HS-5 (cell line): Measurements from ENCODE around the gene OPRPN.
A peak's percentile ranks its signal among the peaks of the same experiment; 100 is the strongest.

Experiments used
- DNase-seq: peaks from one replicate; pipeline ENCODE4 v3.0.0-alpha.2; 2012; ENCODE audit warnings: low read depth

The OPRPN gene, protein sequence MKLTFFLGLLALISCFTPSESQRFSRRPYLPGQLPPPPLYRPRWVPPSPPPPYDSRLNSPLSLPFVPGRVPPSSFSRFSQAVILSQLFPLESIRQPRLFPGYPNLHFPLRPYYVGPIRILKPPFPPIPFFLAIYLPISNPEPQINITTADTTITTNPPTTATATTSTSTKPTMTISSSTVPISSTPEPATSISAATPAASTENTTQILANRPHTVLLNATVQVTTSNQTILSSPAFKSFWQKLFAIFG

DNA sequence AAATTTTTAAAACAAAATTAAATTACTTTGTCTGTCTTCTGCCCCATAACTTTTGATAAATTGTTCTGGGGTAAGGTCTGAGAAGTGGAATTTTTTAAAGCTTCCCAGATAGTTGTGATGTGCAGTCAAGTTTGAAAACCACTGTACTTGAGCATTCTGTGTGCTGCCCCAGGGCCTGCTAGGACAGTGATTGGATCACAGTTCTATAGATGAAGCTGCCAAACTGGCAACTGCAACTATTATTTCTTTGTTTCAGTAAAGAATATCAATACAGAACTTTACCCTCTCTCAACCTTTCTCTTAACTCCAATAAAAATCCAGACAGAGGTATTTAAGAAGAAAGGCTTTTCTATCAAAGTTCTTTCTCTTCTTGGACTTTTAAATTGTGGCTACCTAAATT lies at the start of gene OPRPN:
OPRPN (plus strand) TSS at position 361 of the 400 bp plus-strand sequence. CDS start 1,346 bp downstream, outside the sequence.
- no peak for DNase-seq

DNA sequence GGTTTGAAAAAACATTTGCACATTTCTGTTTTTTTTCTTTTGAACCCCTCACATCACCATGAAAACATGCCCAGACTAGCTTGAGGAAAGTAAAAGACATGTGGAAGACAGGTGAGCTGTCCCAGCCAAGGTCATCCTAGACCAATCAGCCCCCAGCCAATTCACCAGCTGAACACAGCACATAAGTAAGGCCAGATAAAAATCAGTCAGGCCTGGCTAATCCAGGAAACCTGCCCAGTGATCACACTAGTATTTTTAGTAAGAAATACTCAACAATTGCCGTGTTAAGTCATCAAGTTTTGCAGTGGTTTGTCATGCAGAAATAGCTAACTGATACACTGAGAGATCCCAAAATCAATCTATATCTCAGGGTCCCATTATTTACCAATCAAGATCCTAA lies 41.6 kb upstream of the OPRPN start:
- DNase-seq = no peak

DNA sequence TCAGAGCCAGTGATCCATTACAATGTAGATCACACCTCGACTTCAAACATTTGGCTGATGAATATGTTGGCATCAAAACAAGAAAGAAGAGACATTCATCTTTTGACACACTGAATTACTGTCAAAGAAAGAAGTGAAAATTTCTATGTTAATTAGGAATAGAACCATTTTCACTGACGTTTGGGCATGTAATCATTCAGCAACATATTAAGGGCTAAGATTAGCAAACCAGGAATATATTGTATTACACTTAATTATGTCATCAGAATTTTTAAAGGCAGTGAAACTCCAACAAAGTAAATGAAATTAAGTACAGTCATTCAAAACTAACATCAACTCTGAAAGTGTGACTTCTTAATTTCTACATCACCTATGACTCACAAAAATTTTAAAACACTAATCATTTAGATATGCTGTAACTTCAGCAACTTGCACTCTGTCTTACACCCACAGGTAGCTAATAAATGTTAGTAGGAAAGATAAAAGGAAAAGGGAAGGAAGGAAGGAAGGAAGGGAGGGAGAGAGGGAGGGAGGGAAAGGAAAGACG lies 38.6 kb upstream of the OPRPN start:
- no peak for DNase-seq

DNA sequence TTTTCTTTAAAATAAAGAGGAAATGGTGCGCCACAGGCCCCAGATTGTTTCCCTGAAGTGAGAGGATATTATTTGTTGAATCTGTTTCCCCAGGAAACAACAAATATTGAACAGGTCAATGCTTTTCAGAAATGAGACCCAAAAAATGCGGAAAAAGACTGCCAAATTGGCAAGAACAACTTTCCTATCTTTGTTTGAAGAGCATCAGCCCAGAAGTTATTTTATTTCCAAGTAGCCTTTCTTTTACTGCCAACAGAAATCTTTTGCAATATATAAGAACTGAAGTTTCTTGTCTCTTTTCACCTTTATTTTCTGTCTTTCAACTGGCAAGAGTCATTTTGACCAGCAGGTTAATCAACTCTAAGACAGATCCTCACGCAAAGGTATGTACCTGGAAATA lies 37.3 kb upstream of the OPRPN start, which contains the start of gene SMR3A:
SMR3A (plus strand) TSS at position 301 of the 400 bp plus-strand sequence. CDS start 1,356 bp downstream, outside the sequence.
- DNase-seq = no peak

DNA sequence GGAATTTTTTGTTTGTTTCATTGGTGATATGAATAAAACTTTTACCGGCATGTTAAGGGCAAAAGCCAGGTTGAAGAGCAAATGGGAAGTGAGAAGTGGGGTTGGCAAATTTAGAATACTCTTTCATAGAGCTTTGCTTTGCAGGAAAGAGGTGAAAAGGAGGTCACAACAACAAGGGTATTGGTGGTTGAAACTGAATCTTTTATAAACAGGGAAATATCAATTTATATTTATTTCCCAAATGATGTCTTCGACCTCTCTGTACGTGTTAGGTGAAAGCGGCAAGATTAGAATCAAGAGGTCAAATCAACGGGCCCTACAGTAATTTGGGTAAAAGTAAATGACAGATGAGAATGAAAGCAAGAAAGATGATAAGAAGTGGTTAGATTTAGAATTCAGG lies 33.7 kb upstream of the OPRPN start:
- DNase-seq = no peak

DNA sequence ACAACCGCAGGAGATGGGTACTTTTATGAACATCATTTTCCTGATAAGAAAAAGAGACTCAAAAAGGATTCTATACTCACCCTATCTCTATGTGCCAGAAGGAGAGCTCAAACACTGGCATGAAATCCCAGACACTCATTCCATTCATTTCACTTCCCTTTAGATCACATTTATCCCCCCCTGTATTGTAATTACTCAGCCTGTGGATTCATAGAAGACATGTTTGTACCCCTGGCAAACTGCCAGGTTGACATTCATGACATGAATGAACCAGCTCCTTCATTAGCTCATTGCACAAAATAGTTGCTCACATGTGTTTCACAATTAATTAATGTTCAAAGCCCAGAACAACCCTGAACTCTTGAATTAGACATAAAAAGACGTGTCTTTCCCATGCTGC lies 32.3 kb upstream of the OPRPN start:
- DNase-seq = no peak

DNA sequence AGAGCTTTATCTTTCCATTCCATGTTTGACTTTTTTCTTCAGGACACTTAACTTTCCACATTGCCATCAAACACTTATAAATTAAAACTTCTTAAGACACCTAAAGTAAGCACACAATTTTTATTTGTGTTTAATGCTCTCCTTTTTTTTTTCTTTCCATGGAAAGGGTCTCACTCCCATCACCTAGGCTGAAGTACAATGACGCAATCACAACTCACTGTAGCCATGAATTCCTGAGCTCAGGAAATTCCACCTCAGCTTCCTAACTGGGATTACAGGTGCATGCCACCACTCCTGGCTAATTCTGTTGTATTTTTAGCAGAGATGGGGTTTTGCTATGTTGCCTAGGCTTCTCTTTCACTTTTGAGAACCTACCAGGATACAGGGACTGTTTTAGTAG lies 29.9 kb upstream of the OPRPN start:
- DNase-seq = no peak

DNA sequence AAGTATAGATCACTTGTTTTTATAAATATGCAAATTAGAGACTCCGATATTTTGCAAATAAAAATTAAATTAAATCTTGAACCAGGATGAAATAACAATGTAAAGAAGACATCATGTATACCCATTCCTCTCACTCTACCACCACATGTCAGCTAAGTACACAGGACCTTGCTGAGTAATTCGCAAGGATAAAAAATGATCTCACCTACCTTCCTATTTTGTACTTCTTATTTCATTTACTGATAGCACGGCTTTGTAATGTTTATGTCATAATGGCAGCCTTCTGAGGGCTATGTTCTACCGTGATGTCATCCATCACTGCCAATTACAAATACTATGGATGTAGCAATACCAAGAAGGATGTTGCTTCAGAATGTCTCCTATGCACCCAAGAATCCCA lies 25.8 kb upstream of the OPRPN start:
- DNase-seq = no peak

DNA sequence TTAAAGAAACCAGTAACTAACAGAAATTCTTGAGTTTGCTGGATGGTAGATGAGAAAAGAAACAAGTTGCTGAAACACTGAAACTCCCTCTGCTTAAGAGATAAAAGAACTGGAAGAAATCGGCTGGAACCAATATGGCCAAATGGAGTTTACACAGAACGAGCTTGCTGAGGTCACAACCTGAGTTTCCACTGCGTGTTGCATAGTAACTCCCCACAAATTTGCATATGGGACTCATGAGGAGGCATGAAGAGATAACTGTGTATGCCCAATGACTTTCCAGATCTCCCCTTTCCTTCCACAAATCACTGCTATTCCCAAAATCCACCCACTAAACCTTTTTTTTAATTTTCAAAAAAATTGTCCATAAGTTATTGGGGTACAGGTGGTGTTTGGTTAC lies 25.0 kb upstream of the OPRPN start:
- no peak for DNase-seq

DNA sequence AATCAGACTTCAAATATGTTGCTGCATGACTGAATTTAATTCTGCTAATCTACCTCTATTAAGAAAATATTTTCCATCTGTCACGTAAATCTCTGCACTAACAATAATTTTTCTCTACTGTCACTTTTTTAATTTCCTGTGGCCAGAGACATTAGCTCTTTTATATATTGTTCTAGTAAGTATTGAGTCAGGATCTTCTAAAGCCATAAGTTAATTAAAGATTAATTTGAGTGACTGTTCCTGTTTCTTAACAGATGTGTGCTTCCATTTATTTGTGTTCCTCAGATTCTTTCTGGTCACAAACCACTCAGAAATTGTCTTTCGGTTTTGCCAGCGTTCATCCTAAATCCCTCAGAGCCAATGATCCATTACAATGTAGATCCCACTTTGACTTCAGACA lies 17.2 kb upstream of the OPRPN start:
- DNase-seq = no peak

DNA sequence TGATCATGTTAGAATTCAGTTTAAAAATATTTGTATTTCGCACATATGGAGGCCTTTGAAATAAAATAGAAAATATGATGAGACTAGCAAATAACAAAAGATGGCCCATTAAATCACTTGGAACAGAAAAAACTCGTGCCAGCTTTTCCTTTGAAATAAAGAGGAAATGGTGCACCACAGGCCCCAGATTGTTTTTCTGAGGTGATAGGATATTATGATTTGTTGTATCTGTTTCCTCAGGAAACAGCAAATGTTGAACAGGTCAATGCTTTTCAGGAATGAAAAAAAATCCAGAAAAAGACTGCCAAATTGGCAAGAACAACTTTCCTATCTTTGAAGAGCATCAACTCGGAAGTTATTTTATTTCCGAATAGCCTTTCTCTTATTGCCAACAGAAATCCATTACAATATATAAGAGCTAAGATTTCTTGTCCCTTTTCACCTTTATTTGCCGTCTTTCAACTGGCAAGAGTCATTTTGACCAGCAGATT lies 15.0 kb upstream of the OPRPN start, which contains the start of gene SMR3B:
SMR3B (plus strand) TSS at position 441 of the 491 bp plus-strand sequence. CDS start 1,380 bp downstream, outside the sequence.
- DNase-seq = no peak

DNA sequence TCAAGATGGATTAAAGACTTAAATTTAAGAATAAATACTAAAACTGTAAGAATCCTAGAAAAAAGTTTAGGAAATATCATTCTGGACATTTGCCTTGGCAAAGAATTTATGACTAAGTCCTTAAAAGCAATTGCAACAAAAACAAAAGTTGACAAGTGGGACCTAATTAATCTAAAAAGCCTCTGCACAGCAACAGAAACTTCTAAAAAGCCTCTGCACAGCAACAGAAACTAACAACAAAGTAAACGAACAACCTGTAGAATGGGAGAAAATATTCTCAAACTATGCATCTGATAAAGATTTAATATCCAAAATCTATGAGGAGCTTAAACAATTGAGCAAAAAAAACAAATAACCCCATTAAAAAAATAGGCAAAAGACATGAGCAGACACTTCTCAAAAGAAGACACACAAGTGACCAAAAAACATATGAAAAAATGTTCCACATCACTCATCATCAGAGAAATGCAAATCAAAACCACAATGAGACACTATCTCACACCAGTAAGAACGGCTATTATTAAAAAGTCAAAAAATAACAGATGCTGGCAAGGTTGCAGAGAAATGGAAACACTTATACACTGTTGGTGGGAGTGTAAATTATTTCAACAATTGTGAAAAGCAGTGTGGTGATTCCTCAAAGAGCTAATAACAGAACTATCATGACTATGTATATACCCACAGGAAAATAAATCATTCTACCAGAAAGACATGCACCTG lies 5.5 kb upstream of the OPRPN start:
- no peak for DNase-seq

DNA sequence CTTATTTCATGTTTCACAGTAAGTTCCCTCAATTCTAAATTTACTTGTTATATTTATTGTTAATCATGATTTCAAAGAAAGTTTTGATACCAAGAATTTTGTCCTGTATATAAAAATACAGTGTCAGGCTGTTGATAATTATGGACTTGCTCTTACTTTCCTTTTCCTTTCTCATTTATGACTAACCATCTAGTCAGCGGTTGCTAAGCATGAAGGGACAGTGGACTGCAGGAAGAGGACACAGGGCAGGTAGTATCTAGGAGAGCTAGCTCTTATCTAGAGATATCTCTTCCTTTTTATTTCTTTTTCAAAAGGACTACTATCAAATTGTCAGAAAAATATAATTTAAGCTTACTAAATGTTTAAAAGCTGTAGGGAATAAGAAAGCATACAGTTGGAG lies 1.6 kb downstream of the OPRPN start:
- peak; percentile 9 for DNase-seq

DNA sequence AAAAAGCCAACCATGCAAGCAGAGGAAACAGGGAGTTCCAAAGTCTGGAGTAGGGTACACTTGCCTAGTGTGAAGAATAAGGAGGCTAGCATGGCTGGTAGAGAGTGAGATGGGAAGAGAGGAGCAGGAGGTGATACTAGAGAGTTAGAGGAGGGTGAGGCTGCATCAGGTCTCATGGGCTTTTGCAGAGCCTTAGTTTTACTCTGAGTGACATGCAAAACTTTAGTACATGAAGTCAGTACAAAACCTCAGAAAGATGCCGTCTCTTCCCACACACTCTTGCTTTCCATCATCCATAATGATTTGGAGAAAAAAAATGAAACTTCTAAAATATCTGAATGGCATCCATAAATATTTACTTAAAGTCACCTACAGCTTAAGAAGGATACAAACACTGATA lies 5.0 kb downstream of the OPRPN start:
- DNase-seq = no peak

DNA sequence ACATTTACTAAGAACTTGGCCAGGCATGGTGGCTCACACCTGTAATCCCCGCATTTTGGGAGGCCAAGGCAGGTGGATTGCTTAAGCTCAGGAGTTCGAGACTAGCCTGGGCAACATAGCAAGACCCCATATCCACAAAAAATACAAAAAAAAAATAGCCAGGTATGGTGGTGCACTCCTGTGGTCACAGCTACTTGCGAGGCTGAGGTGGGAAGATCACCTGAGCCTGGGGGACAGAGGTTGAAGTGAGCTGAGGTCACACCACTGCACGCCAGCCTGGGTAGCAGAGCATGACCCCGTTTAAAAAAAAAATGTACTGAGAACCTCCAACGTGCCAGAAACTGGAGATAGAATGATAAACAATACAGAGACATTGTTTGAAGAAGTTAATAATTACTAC lies 8.0 kb downstream of the OPRPN start:
- no peak for DNase-seq

DNA sequence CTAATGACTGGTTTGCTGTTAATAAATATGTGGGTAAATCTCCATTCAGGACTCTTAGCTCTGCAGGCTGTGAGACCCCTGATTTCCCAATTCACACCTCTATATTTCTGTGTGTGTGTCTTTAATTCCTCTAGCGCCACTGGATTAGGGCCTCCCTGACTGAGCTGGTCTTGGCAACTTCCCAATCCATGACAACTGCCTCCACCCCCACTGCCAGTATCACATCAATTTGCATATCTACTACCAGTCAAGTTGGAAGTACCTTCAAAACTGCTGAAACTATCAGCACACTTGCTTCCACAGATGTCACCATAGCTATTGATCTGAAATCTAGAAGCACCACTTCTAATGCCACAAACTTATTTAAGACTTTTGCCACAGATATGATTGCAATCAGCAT lies 27.6 kb downstream of the OPRPN start:
- no peak for DNase-seq

DNA sequence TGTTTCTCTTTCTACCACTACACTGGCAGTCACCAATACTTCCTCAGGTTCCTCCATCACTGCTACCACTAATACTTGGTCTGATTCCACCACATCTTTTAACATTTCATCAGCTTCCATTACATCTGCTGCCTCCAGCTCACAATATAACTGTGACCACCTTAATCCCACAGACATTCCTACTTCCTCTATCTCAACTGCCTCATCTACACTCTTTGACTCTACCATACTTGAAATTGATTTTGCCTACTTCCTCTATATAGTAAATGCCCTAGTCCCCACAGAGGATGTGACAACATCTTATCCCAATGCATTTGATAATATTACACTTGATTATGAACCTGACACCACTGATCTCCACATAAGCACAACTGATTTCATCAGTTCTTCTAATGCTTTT lies 29.0 kb downstream of the OPRPN start:
- no peak for DNase-seq

DNA sequence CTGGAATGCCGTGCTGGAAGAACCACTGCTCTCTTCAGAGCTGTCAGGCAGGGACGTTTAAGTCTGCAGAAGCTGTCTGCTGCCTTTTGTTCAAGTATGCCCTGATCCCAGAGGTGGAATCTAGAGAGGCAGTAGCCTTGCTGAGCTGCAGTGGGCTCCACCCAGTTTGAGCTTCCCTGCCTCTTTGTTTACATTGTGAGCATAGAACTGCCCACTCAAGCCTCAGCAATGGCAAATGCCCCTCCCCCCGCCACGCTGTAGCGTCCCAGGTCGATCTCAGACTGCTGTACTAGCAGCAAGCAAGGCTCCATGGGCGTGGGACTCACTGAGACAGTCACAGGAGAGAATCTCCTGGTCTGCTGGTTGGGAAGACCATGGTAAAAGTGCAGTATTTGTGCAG lies 39.5 kb downstream of the OPRPN start:
- DNase-seq = no peak

DNA sequence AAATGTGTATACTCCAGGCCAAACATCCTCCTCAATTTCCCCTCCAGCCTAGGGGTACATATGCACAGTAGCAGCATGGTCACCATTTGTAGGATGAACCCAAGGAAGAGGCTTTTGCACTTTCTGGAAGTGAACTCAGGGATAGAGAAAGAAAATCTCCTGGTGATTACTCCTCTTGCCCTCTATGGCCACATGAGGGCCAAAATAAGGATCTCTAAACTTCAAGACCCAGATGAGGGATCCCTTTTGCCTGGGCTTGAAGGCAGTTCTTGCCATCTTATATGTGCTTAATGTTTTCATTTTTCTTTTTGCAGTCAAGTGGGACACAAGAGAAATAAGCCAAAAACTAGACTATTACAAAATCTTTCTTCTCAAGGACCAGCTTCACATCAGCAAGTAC lies 44.7 kb downstream of the OPRPN start:
- DNase-seq = no peak

DNA sequence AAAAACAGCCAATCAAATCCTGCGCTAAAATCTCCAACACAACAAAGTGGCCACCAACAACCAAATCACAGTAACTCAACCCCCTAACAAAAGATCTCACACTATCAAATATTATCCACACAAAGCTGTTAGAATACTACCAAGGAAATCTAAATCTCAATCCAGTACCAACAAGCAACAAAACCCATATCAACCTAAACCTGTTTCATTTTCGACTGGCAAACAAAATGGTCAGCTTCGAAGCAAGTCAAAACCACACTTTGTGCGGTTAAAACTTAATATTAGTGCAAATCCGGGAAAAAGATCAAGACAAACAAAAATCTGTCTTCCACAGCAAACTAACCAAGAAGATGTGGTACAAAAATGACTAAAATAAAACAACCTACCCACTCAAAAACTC lies 45.6 kb downstream of the OPRPN start:
- DNase-seq = no peak

DNA sequence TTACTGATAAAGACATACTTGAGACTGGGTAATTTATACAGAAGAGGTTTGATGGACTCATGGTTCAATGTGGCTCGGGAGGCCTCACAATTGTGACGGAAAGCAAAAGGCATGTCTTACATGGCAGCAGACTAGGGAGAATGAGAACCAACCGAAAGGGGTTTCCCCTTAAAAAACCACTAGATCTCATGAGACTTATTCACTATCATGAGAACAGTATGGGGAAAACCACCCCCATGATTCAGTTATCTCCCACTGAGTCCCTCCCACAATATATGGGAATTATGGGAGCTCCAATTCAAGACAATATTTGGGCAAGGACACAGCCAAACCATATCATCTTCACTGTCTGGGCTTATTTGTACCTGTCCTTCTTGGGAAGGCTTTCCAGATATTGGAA lies 51.5 kb downstream of the OPRPN start:
- DNase-seq = no peak

DNA sequence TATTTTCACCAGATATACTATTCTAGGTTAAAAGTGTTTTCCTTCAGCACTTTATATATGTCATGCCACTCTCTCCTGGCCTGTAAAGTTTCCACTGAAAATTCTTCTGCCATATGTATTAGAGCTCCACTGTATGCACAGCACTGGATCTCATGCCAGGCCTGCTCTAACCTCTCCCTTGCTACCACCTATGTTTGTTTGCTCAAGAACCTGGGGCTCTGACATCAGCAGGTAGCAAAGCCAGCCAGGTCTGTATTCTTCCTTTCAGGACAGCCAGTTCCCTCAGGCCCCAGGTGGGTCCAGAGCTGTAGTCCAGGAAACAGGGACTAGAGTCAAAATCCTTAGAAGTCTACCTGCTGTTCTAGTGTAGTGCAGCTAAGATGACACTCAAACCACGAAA lies 55.2 kb downstream of the OPRPN start:
- DNase-seq = no peak
